Adrenal gland (tissue), 12 donors: Measurements from ENCODE around the gene MAN1B1. TPM values are rescaled to one million over a fixed set of nuclear protein-coding genes. Genes with fewer than 3 reads are reported as not detected.
"Not testable (repeated sequence)": the region's sequence is repeated elsewhere in the genome, so short reads cannot be mapped to it uniquely, and the experiment has no call there.

Experiments used
- DNase-seq, 7 donors: peaks; one replicate each; pipeline ENCODE4 v3.0.0-alpha.2; 2019 to 2020
- H3K27ac ChIP-seq, 5 donors: fragments of 200-600 bp; sonication (generic) in 4 of 5; 1 replicate in 3 of 5; 2 replicates in 2 of 5; pipeline versions ENCODE4 v1.5.1 to v1.8.0; 2016 to 2020; ENCODE audit warnings: mild to moderate bottlenecking in 1 of 5
- H3K27me3 ChIP-seq: fragments of 200-600 bp; 2 replicates; pipeline ENCODE4 v1.8.0; 2021
- H3K36me3 ChIP-seq, 2 donors: fragments of 200-600 bp; replicated peaks in 1 of 2; 1 replicate in 1 of 2; 2 replicates in 1 of 2; pipeline versions ENCODE4 v1.5.1 to v1.8.0; 2018 to 2022
- H3K4me1 ChIP-seq, 2 donors: fragments of 200-600 bp; replicated peaks in 1 of 2; 1 replicate in 1 of 2; 2 replicates in 1 of 2; pipeline versions ENCODE4 v1.5.1 to v1.8.0; 2018 to 2021
- H3K4me3 ChIP-seq, 4 donors: fragments of 200-600 bp; sonication (generic) in 3 of 4; one replicate each; pipeline ENCODE4 v1.5.1; 2016 to 2018
- H3K9me3 ChIP-seq, 3 donors: fragments of 200-600 bp; sonication (generic) in 1 of 3; replicated peaks in 1 of 3; 1 replicate in 2 of 3; 2 replicates in 1 of 3; pipeline versions ENCODE4 v1.5.1 to v1.8.0; 2016 to 2021
- POLR2A ChIP-seq, 2 donors: fragments of 450-650 bp; IDR thresholded peaks; one replicate each; pipeline ENCODE4 v1.6.1; 2017; ENCODE audit warnings: antibody characterized with exemption in 2 of 2, mild to moderate bottlenecking in 2 of 2, moderate library complexity in 1 of 2
- WGBS, 4 donors: extraction: QIAGEN DNeasy Blood & Tissue Kit in 2 of 4; methylation state at CpG; one replicate each; pipeline versions ENCODE4 v1.1.5 to v1.1.7; 2013 to 2017; 5-methylcytosine and 5-hydroxymethylcytosine counted together
- intact Hi-C, 2 donors: fragments of 100-400 bp; cut with DNase I; formaldehyde crosslinking; loops; one replicate each; pipeline versions ENCODE4 v1.14.1 to v1.15.0; 2022 to 2023
- polyA plus RNA-seq, 3 donors: library from polyadenylated mRNA; stranded (reverse); fragments of 200-250 nt in 2 of 3; fragments of 350-450 nt in 1 of 3; fragmentation: Illumina TruSeq in 1 of 3; extraction: RNeasy Lipid Tissue Mini Kit (QIAGEN cat#74804) in 1 of 3; gene quantifications; one replicate each; pipeline ENCODE4 v1.2.3, GENCODE V29; 2013 to 2014
- total RNA-seq, 9 donors: library from RNA; depleted of rRNA in 4 of 9; stranded (reverse); fragments of >200 nt in 4 of 9; fragments of 120-200 nt in 1 of 9; fragmentation: NEBNext Ultra II Directional in 1 of 9; extraction: Animal tissue kit (Norgen Biotek cat#: 25700) in 1 of 9; gene quantifications; one replicate each; pipeline versions ENCODE4 v1.1.0 to v1.2.4, GENCODE V29; 2013 to 2023
- TF ChIP-seq, protein P1 (sequence below), 6 experiments: fragments of 450-650 bp in 4 of 6; fragments of 200-600 bp in 2 of 6; sonication (generic) in 1 of 6; IDR thresholded peaks; 1 replicate in 5 of 6; 2 replicates in 1 of 6; pipeline versions ENCODE4 v1.5.1 to v1.8.0; 2016 to 2021; ENCODE audit warnings: antibody characterized with exemption in 6 of 6, mild to moderate bottlenecking in 2 of 6, moderate library complexity in 1 of 6
- donor health status: healthy with polysubstance abuse.
- donor health status: Bipolar disorder and iron deficiency.
- donor health status: DM: yes; HTN: yes; CAD: no.
- donor health status: DM: no; HTN: no; CAD: no.
- donor health status: DM: no; HTN: no; CAD: no.
- donor health status: DM: yes; HTN: yes; CAD: no.

MAN1B1 gene
- total and polyA plus RNA-seq, 12 donors = 44.4 to 138 (median 67.9) TPM

DNA sequence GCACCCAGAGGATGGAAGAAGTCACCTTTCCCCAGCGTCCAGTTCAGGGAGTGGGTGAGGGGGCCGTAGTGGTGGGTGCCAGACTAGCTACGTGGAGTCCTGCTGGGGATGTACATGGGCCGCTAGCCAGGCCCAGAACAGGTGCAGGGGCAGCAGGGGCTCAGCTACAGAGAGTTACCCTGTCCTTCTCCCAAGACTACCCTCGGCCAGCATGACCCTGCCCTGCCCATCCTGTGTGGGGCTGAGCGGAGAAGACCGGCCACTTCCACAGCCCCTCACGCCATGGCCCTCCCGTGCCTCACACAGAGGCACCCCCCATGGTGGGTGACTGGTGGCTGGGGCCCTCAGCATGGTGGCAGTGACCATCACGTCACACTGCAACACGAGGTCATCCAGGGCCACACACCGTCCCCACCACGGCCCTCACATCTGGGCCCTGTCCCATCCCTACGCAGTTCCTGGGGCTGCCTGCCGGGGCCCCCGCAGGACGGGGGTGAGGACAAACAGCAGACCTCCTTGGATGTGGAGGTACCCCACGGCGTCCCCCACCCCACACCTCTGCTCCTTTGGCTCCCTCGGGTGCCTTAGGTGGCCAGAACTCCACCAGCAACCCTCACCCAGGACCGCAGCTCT, 28.7 kb downstream of the MAN1B1 start:
- Histone ChIP-seq H3K36me3 (peaks cover 0 to 20% of the 10 kb centered on the region in 2 donors), H3K27ac (no peak overlapping the region), H3K9me3 (no peaks in the 10 kb centered on the region), H3K4me1 (peaks cover 5 to 11% of the 10 kb centered on the region in 2 donors), H3K4me3 (no peak overlapping the region), H3K27me3 (no peaks in the 10 kb centered on the region)
- intact Hi-C loops = loop anchor here (5.0 kb wide), 1 partner anchor 112 kb away; the partner anchor contains the start of genes CYSRT1 (in 2 of the 2) and RNF224 (in 2 of the 2)
- no peak for DNase-seq
- WGBS, 4 donors = 79 to 90% (median 81%) methylated on average over 3 to 21 of the region's 21 CpGs
- no peak for TF ChIP-seq POLR2A (IDR thresholded peaks at IDR 0.05)
- TF ChIP-seq, protein P1, sequence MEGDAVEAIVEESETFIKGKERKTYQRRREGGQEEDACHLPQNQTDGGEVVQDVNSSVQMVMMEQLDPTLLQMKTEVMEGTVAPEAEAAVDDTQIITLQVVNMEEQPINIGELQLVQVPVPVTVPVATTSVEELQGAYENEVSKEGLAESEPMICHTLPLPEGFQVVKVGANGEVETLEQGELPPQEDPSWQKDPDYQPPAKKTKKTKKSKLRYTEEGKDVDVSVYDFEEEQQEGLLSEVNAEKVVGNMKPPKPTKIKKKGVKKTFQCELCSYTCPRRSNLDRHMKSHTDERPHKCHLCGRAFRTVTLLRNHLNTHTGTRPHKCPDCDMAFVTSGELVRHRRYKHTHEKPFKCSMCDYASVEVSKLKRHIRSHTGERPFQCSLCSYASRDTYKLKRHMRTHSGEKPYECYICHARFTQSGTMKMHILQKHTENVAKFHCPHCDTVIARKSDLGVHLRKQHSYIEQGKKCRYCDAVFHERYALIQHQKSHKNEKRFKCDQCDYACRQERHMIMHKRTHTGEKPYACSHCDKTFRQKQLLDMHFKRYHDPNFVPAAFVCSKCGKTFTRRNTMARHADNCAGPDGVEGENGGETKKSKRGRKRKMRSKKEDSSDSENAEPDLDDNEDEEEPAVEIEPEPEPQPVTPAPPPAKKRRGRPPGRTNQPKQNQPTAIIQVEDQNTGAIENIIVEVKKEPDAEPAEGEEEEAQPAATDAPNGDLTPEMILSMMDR (IDR thresholded peaks at IDR 0.05) = no peak

DNA sequence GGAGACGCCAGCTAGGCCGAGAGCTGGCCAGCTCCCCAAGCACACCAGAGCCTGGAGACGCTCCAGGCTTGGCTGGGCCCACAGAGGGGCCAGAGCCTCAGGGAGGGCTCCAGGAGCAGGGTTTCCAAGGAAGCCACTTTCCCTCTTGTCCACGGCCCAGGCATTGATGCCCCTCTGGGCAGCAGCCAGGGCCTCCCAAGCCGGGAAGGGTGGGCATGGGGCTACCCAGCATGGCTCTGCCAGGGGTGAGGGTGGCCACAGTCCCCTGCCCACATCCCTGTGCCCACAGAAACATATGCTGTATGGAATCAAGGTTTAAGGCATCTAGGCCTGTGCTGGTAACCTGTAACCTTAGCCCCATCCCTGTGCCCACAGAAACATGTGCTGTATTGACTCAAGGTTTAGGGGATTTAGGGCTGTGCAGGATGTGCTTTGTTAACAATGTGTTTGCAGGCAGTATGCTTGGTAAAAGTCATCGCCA, 29.3 kb downstream of the MAN1B1 start:
- WGBS, 4 donors = 71 to 100% (median 76%) methylated on average over 1 to 6 of the region's 6 CpGs
- H3K27me3 ChIP-seq = no peaks in the 10 kb centered on the region
- H3K27ac ChIP-seq = no peak overlapping the region
- peaks cover 0 to 16% of the 10 kb centered on the region in 2 donors for H3K36me3 ChIP-seq
- no peaks in the 10 kb centered on the region for H3K9me3 ChIP-seq
- intact Hi-C loops = loop anchor here (5.0 kb wide), 1 partner anchor 111 kb away; the partner anchor contains the start of genes CYSRT1 (in 2 of the 2) and RNF224 (in 2 of the 2)
- no peak overlapping the region for H3K4me3 ChIP-seq
- DNase-seq = no peak
- H3K4me1 ChIP-seq = peaks cover 5 to 11% of the 10 kb centered on the region in 2 donors
- TF ChIP-seq, protein P1 (IDR thresholded peaks at IDR 0.05) = no peak
- no peak for TF ChIP-seq POLR2A (IDR thresholded peaks at IDR 0.05)

GRCh38 chr9:137116728-137117127, 29.9 kb downstream of the MAN1B1 start:
- no peak for TF ChIP-seq POLR2A (IDR thresholded peaks at IDR 0.05)
- TF ChIP-seq, protein P1 (IDR thresholded peaks at IDR 0.05) = no peak
- Histone ChIP-seq H3K9me3 (no peaks in the 10 kb centered on the region), H3K4me1 (peaks cover 7 to 11% of the 10 kb centered on the region in 2 donors), H3K27ac (no peak overlapping the region), H3K36me3 (peaks cover 0 to 11% of the 10 kb centered on the region in 2 donors), H3K27me3 (no peaks in the 10 kb centered on the region), H3K4me3 (no peak overlapping the region)
- no peak for DNase-seq
- intact Hi-C loops = loop anchor here (5.0 kb wide), 1 partner anchor 111 kb away; the partner anchor contains the start of genes CYSRT1 (in 2 of the 2) and RNF224 (in 2 of the 2)
- 63 to 70% (median 68%) methylated on average over 16 to 17 of the region's 17 CpGs for WGBS, 4 donors

DNA sequence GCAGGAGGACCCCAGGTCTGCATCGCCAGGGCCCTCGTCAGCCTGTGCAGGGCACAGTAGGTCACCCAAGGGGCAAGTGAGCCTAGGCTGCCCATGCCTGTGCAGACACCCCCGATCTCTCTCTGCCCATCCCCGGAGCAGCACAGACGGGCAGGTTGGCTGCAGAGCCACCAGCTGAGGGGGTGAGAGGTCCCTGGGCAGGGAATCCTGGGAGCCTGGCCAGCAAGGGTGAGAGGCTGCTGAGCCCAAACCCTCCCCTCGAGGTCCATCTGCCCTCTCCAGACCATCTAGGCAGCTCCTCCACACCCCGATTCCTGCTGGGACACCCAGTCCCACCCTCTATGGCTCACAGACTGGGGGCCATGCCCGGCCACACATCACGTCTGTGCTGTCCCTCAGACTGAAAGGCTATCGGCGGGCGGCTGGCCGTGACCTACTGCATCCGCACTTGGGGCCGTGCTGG, 30.5 kb downstream of the MAN1B1 start:
- no peaks in the 10 kb centered on the region for H3K27me3 ChIP-seq
- no peak overlapping the region for H3K4me3 ChIP-seq
- H3K9me3 ChIP-seq = no peaks in the 10 kb centered on the region
- peaks cover 0 to 5% of the 10 kb centered on the region in 2 donors for H3K36me3 ChIP-seq
- DNase-seq = no peak
- no peak for TF ChIP-seq POLR2A (IDR thresholded peaks at IDR 0.05)
- TF ChIP-seq, protein P1 (IDR thresholded peaks at IDR 0.05) = no peak
- peaks cover 9 to 11% of the 10 kb centered on the region in 2 donors for H3K4me1 ChIP-seq
- H3K27ac ChIP-seq = no peak overlapping the region
- intact Hi-C loops = loop anchor here (5.0 kb wide), 1 partner anchor 110 kb away; the partner anchor contains the start of genes CYSRT1 (in 2 of the 2) and RNF224 (in 2 of the 2)
- 63 to 76% (median 67%) methylated on average over 2 to 15 of the region's 15 CpGs for WGBS, 4 donors

GRCh38 chr9:137118092-137118603, 31.4 kb downstream of the MAN1B1 start:
- not testable (repeated sequence) for H3K27ac ChIP-seq, H3K36me3 ChIP-seq, DNase-seq, H3K27me3 ChIP-seq, H3K4me3 ChIP-seq, H3K9me3 ChIP-seq
- intact Hi-C loops = loop anchor here (5.0 kb wide), 1 partner anchor 109 kb away; the partner anchor contains the start of genes CYSRT1 (in 2 of the 2) and RNF224 (in 2 of the 2)
- 73 to 83% (median 78%) methylated on average over 12 of the region's 12 CpGs for WGBS, 4 donors
- peaks cover 9 to 11% of the 10 kb centered on the region in 2 donors for H3K4me1 ChIP-seq

DNA sequence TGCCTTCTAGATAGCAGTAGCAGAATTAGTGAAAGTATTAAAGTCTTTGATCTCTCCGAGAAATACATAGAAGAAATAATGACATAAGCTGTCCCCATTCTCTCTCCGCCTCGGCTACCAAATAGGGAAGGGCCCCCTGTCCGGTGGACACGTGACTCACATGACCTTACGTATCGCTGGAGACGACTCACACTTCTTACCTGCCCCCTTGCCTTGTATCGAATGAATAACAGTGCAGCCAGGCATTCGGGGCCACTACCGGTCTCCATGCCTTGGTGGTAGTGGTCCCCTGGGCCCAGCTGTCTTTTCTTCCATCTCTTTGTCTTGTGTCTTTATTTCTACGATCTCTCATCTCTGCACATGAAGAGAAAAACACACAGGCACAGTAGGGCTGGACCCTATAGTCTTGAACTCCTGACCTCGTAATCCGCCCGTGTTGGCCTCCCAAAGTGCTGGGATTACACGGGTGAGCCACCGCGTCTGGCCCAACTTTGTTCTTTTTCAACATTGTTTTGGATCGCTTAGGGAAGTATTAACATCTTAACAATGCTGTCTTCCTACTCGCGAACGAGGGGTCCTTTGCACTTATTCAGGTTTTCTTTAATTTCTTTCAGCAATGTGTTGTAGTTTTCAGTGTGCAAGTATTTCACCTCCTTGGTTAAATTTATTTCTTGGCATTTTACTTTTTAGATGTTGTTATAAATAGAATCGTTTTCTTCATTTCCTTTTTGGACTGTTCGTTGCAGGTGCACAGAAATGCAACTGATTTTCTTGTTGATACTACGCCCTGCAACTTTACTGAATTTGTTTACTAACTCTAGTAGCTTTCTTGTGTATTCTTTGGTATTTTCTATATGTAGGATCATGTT, 35.4 kb downstream of the MAN1B1 start:
- H3K27ac ChIP-seq, H3K9me3 ChIP-seq, H3K36me3 ChIP-seq, DNase-seq, intact Hi-C loops, H3K27me3 ChIP-seq, H3K4me1 ChIP-seq: not testable (repeated sequence)
- peak overlapping the region in 1 of 4 donors; percentile 36 for H3K4me3 ChIP-seq
- WGBS, 4 donors = 62 to 79% (median 69%) methylated on average over 14 to 24 of the region's 25 CpGs
